H9 (cell line): ENCODE data around the gene DAND5. TPM values are rescaled to one million over a fixed set of nuclear protein-coding genes. Genes with fewer than 3 reads are reported as not detected.

ENCODE experiments used
- DNase-seq: peaks from one replicate; pipeline ENCODE4 v3.0.0-alpha.2; 2017
- H2AFZ ChIP-seq: one replicate; pipeline ENCODE4 v1.6.1; 2013; ENCODE audit warnings: mild to moderate bottlenecking, low read length, control low read depth, moderate library complexity
- H2AK5ac ChIP-seq: 2 replicates; pipeline ENCODE4 v1.6.1; 2013; ENCODE audit warnings: low read length, control low read depth, mixed read lengths; ENCODE audit not compliant: insufficient read length
- H2BK120ac ChIP-seq: one replicate; pipeline ENCODE4 v1.6.1; 2013; ENCODE audit warnings: low read depth, mild to moderate bottlenecking, low read length, control low read depth, inconsistent platforms; ENCODE audit not compliant: poor library complexity, severe bottlenecking
- H2BK12ac ChIP-seq: 2 replicates; pipeline ENCODE4 v1.6.1; 2013; ENCODE audit warnings: low read length, control low read depth, mixed read lengths, low read depth; ENCODE audit not compliant: insufficient read length
- H2BK15ac ChIP-seq: 2 replicates; pipeline ENCODE4 v1.6.1; 2013; ENCODE audit warnings: low read depth, low read length, control low read depth
- H2BK20ac ChIP-seq: one replicate; pipeline ENCODE4 v1.6.1; 2013; ENCODE audit warnings: low read depth, mild to moderate bottlenecking, low read length, control low read depth, inconsistent platforms; ENCODE audit not compliant: poor library complexity, severe bottlenecking
- H2BK5ac ChIP-seq: 2 replicates; pipeline ENCODE4 v1.6.1; 2013; ENCODE audit warnings: low read length, control low read depth, mixed read lengths; ENCODE audit not compliant: insufficient read length
- H3K14ac ChIP-seq: 2 replicates; pipeline ENCODE4 v1.6.1; 2013; ENCODE audit warnings: low read length, control low read depth; ENCODE audit not compliant: insufficient read depth
- H3K18ac ChIP-seq: 2 replicates; pipeline ENCODE4 v1.6.1; 2013; ENCODE audit warnings: low read depth, mild to moderate bottlenecking, mixed read lengths, low read length, control low read depth; ENCODE audit not compliant: insufficient read length
- H3K23ac ChIP-seq: 2 replicates; pipeline ENCODE4 v1.6.1; 2013; ENCODE audit warnings: low read length, control low read depth, mixed read lengths, low read depth; ENCODE audit not compliant: insufficient read length
- H3K23me2 ChIP-seq: 2 replicates; pipeline ENCODE4 v1.6.1; 2013; ENCODE audit warnings: low read depth, mild to moderate bottlenecking, mixed read lengths, low read length, control low read depth; ENCODE audit not compliant: insufficient read length, poor library complexity, severe bottlenecking
- H3K27ac ChIP-seq: 2 replicates; pipeline ENCODE4 v1.5.1; 2013; ENCODE audit warnings: low read length, control low read depth, mixed read lengths, low read depth; ENCODE audit not compliant: insufficient read length
- H3K27me3 ChIP-seq: 2 replicates; pipeline ENCODE4 v1.6.1; 2013; ENCODE audit warnings: low read length, control low read depth, inconsistent platforms; ENCODE audit not compliant: insufficient read depth
- H3K4ac ChIP-seq: 2 replicates; pipeline ENCODE4 v1.6.1; 2013; ENCODE audit warnings: low read depth, mild to moderate bottlenecking, control low read depth, inconsistent platforms, low read length, moderate library complexity
- H3K4me1 ChIP-seq: 2 replicates; pipeline ENCODE4 v1.6.1; 2013; ENCODE audit warnings: low read length, control low read depth, inconsistent platforms; ENCODE audit not compliant: insufficient read depth
- H3K4me2 ChIP-seq: 2 replicates; pipeline ENCODE4 v1.6.1; 2013; ENCODE audit warnings: low read length, control low read depth, mixed read lengths; ENCODE audit not compliant: insufficient read length, insufficient read depth
- H3K56ac ChIP-seq: 2 replicates; pipeline ENCODE4 v1.6.1; 2013; ENCODE audit warnings: low read depth, mild to moderate bottlenecking, mixed read lengths, low read length, control low read depth; ENCODE audit not compliant: insufficient read length
- H3K79me1 ChIP-seq: 2 replicates; pipeline ENCODE4 v1.6.1; 2013; ENCODE audit warnings: low read depth, mild to moderate bottlenecking, moderate library complexity, low read length, control low read depth, inconsistent platforms; ENCODE audit not compliant: insufficient read depth, poor library complexity, severe bottlenecking
- H3K79me2 ChIP-seq: 2 replicates; pipeline ENCODE4 v1.6.1; 2013; ENCODE audit warnings: low read length, control low read depth, inconsistent platforms; ENCODE audit not compliant: insufficient read depth
- H3K9ac ChIP-seq: 2 replicates; pipeline ENCODE4 v1.6.1; 2013; ENCODE audit warnings: low read length, control low read depth, mixed read lengths; ENCODE audit not compliant: insufficient read length; ENCODE audit errors: extremely low read depth
- H3K9me3 ChIP-seq: one replicate; pipeline ENCODE4 v1.6.1; 2013; ENCODE audit warnings: low read depth, low read length, inconsistent platforms; ENCODE audit not compliant: control insufficient read depth
- H3T11ph ChIP-seq: one replicate; pipeline ENCODE4 v1.6.1; 2013; ENCODE audit warnings: mild to moderate bottlenecking, low read length, control low read depth, inconsistent platforms
- H4K20me1 ChIP-seq: one replicate; pipeline ENCODE4 v1.6.1; 2013; ENCODE audit not compliant: control insufficient read depth, insufficient read length, insufficient read depth
- H4K5ac ChIP-seq: 2 replicates; pipeline ENCODE4 v1.6.1; 2013; ENCODE audit warnings: low read depth, mild to moderate bottlenecking, mixed read lengths, low read length, control low read depth; ENCODE audit not compliant: insufficient read length
- H4K8ac ChIP-seq: replicated peaks from 2 replicates; pipeline ENCODE4 v1.6.1; 2013; ENCODE audit warnings: low read length, control low read depth, mixed read lengths, low read depth; ENCODE audit not compliant: insufficient read length
- H4K91ac ChIP-seq: 2 replicates; pipeline ENCODE4 v1.6.1; 2013; ENCODE audit warnings: low read depth, mild to moderate bottlenecking, moderate library complexity, mixed read lengths, low read length, control low read depth; ENCODE audit not compliant: insufficient read length
- H3K27ac Mint-ChIP-seq, 3 experiments: 2 replicates in 2 of 3; 3 replicates in 1 of 3; pipeline ENCODE4 v1.8.0; 2020 to 2021; ENCODE audit warnings: mixed read lengths in 3 of 3, mild to moderate bottlenecking in 1 of 3, moderate library complexity in 1 of 3
- H3K27me3 Mint-ChIP-seq: 2 replicates; pipeline ENCODE4 v1.8.0; 2021; ENCODE audit warnings: low read depth, mild to moderate bottlenecking, moderate library complexity, mixed read lengths
- H3K36me3 Mint-ChIP-seq, 3 experiments: 2 replicates in 2 of 3; 3 replicates in 1 of 3; pipeline ENCODE4 v1.8.0; 2020 to 2021; ENCODE audit warnings: low read depth in 3 of 3, mixed read lengths in 3 of 3; ENCODE audit not compliant: insufficient read depth in 1 of 3
- H3K4me1 Mint-ChIP-seq, 2 experiments: 2 replicates each; pipeline ENCODE4 v1.8.0; 2020; ENCODE audit warnings: mixed read lengths in 2 of 2
- H3K4me3 Mint-ChIP-seq, 2 experiments: 2 replicates in 1 of 2; 3 replicates in 1 of 2; pipeline ENCODE4 v1.8.0; 2020 to 2021; ENCODE audit warnings: mild to moderate bottlenecking in 2 of 2, mixed read lengths in 2 of 2, moderate library complexity in 1 of 2
- H3K9me3 Mint-ChIP-seq, 2 experiments: 2 replicates in 1 of 2; 3 replicates in 1 of 2; pipeline ENCODE4 v1.8.0; 2020; ENCODE audit warnings: mild to moderate bottlenecking in 2 of 2, mixed read lengths in 2 of 2, moderate library complexity in 1 of 2
- CTCF ChIP-seq: fragments of 200-600 bp; sonication (generic); conservative IDR thresholded peaks from 3 replicates; pipeline ENCODE4 v1.8.0; 2021; ENCODE audit warnings: antibody characterized with exemption, mild to moderate bottlenecking
- WGBS: extraction: QIAGEN DNeasy Blood & Tissue Kit; methylation state at CpG from one replicate; pipeline ENCODE4 v1.1.7; 2013; ENCODE audit warnings: missing lambda C conversion rate, low lambda C conversion rate, mixed read lengths; ENCODE audit not compliant: insufficient read length; ENCODE audit errors: extremely low coverage; 5-methylcytosine and 5-hydroxymethylcytosine counted together
- total RNA-seq: library from RNA; stranded (reverse); gene quantifications from 2 replicates; pipeline ENCODE4 v1.2.1, GENCODE V29; 2021

The DAND5 gene
- total RNA-seq, 1 experiment from 2014 or later: 0.11 TPM

- H3K36me3 Mint-ChIP-seq: peaks cover 47 to 79% (median 73%) of the 10 kb centered on the region in 3 experiments
- DNase-seq: no peak
- no peak overlapping the region for H3K4me2 ChIP-seq
- no peak overlapping the region for H2BK15ac ChIP-seq
- WGBS: no CpG with 5 or more reads among the region's 12 CpGs
- H4K91ac ChIP-seq: no peak overlapping the region
- peaks cover 24 to 41% of the 10 kb centered on the region in 2 experiments for H3K4me1 Mint-ChIP-seq
- no peaks in the 10 kb centered on the region; a peak in 1 of 5 replicates for H3K9me3 Mint-ChIP-seq
- H2BK12ac ChIP-seq: no peak overlapping the region
- H3T11ph ChIP-seq: no peak overlapping the region
- H3K27ac ChIP-seq: no peak overlapping the region
- no peak overlapping the region for H3K18ac ChIP-seq
- H3K4me1 ChIP-seq: no peaks in the 10 kb centered on the region; the same call in 1 of the 2 replicates
- TF ChIP-seq CTCF: no peak
- H2BK120ac ChIP-seq: no peak overlapping the region
- H4K8ac ChIP-seq: no peak overlapping the region
- H2BK20ac ChIP-seq: no peak overlapping the region
- no peak overlapping the region for H3K9ac ChIP-seq
- no peak overlapping the region; a peak in 1 of 5 replicates for H3K4me3 Mint-ChIP-seq
- H3K14ac ChIP-seq: no peak overlapping the region
- no peak overlapping the region for H3K23ac ChIP-seq
- no peaks in the 10 kb centered on the region for H3K27me3 ChIP-seq
- no peak overlapping the region for H2AFZ ChIP-seq
- peak overlapping the region; percentile 19 to 85 (median 57); a peak in 5 of 7 replicates for H3K27ac Mint-ChIP-seq
- no peak overlapping the region for H4K5ac ChIP-seq
- H3K27me3 Mint-ChIP-seq: no peaks in the 10 kb centered on the region
- no peak overlapping the region for H3K56ac ChIP-seq
- H2BK5ac ChIP-seq: no peak overlapping the region
- no peaks in the 10 kb centered on the region for H3K9me3 ChIP-seq
- no peak overlapping the region for H3K4ac ChIP-seq
- no peaks in the 10 kb centered on the region for H4K20me1 ChIP-seq
- H3K23me2 ChIP-seq: peaks cover 3% of the 10 kb centered on the region
- H3K79me2 ChIP-seq: peaks cover 7% of the 10 kb centered on the region; the same call in 1 of the 2 replicates
- peaks cover 5% of the 10 kb centered on the region for H3K79me1 ChIP-seq
- no peak overlapping the region for H2AK5ac ChIP-seq
These were observed 16.8 kb upstream of the DAND5 start for GRCh38 chr19:12952488-12953137.
